Fibroblast of pulmonary artery (primary cell): Measurements from ENCODE around the gene CDKN2AIP.

Experiments used
- DNase-seq: peaks from one replicate; pipeline ENCODE4 v3.0.0-alpha.2; 2010; ENCODE audit warnings: low read depth
- H3K4me3 ChIP-seq: replicated peaks from 2 replicates; pipeline ENCODE4 v1.5.1; 2011; ENCODE audit warnings: low read depth, mild to moderate bottlenecking, control low read depth, low read length, moderate library complexity
- CTCF ChIP-seq: IDR thresholded peaks from 2 replicates; pipeline ENCODE4 v1.5.1; 2011; ENCODE audit warnings: mild to moderate bottlenecking, control low read depth, low read length, inconsistent platforms; ENCODE audit errors: missing control alignments

CDKN2AIP gene

GRCh38 chr4:183399616-183400015 lies 44.8 kb upstream of the CDKN2AIP start:
- H3K4me3 ChIP-seq, result no peak overlapping the region
- no peak for TF ChIP-seq CTCF
- no peak for DNase-seq

DNA sequence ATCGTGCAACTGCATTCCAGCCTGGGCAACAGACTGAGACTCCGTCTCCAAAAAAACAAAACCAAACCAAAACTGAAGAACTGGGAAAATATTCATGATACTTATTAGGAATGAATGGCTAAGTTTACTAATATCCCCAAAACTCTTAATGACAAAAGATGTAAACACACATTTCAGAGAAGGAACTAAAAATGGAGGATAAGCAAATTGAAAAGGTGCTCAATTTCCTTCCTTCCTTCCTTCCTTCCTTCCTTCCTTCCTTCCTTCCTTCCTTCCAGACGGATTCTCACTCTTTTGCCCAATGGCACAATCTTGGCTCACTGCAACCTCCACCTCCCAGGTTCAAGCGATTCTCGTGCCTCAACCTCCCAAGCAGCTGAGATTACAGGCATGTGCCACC lies 44.4 kb upstream of the CDKN2AIP start:
- DNase-seq, result no peak
- TF ChIP-seq CTCF, result no peak
- no peak overlapping the region for H3K4me3 ChIP-seq

DNA sequence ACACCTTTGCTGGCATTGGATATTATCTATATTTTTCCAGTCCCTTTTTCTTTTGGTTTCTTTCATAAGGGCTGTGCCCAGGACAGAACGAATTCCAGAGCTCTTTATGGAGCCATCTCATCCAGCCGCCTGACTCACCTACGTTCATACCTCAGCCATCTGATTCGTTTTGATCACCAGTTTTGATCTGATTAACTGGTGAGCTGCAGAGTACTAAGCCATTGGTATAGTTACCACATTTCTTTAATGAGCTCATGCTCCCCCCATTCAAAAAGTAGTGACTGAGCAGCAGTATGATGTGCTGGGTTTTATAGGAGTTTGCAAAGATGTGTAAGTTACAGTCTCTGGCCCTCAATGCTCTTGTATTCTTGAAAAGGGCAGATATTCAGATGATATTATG lies 43.0 kb upstream of the CDKN2AIP start:
- H3K4me3 ChIP-seq, result no peak overlapping the region
- no peak for DNase-seq
- no peak for TF ChIP-seq CTCF

- H3K4me3 ChIP-seq, result no peak overlapping the region
- no peak for TF ChIP-seq CTCF
- no peak for DNase-seq
These were observed 41.7 kb upstream of the CDKN2AIP start for GRCh38 chr4:183402771-183403170.

GRCh38 chr4:183403486-183403885 lies 41.0 kb upstream of the CDKN2AIP start:
- no peak overlapping the region for H3K4me3 ChIP-seq
- DNase-seq, result peak; percentile 18

GRCh38 chr4:183403961-183404360 lies 40.5 kb upstream of the CDKN2AIP start:
- no peak overlapping the region for H3K4me3 ChIP-seq
- no peak for TF ChIP-seq CTCF
- DNase-seq, result no peak

More at GRCh38 chr4:183403486-183403885, 41.0 kb upstream of the CDKN2AIP start:
- no peak for TF ChIP-seq CTCF

GRCh38 chr4:183405303-183405702 lies 39.1 kb upstream of the CDKN2AIP start:
- no peak for TF ChIP-seq CTCF
- DNase-seq, result no peak
- no peak overlapping the region for H3K4me3 ChIP-seq
